NCI-H2196 (cell line): ENCODE results near the gene CFHR1.

ENCODE experiments used
- DNase-seq: peaks from one replicate; lab custom pipeline; 2025; ENCODE audit not compliant: unreplicated experiment; lab: John Stamatoyannopoulos, UW

The CFHR1 gene

DNA sequence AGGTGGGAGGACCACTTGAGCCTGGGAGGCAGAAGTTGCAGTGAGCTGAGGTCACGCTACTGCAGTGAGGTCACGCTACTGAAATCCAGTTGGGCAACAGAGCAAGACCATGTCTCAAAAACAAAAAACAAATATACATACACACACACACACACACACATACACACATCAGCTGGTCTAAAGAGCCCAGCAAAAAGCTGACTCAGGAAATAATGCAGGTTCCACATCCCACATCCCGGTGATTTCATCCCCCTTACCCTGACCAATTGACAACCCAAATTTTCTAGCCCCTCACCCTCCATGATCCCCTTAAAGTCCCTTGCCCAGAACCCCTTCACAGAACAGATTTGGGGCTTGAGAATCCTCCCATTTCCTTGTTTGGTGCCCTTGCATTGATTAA lies 56.4 kb downstream of the CFHR1 start:
- DNase-seq = no peak

DNA sequence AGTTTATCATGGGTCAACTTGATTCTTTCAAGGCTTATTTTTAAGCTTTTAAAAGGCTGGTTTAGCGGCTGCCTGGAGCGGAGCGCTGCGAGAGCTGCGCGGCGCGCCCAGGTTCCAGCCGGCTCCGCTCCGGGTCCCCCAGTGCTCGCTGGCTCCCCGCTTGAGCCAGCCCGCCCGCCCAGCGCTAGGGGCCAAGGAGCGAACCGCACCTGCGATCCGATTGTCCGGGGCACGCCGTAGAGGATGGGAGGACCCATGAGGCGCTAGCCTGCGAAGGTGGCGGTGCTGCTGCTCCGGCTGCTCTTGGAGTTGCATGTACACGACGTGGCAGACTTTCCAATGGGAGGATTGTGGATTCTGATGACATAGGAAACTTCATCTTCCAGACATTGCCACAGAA lies 58.4 kb downstream of the CFHR1 start:
- DNase-seq = no peak
